HepG2 (cell line): ENCODE results near the gene RAB3IP. TPM values are rescaled to one million over a fixed set of nuclear protein-coding genes. Genes with fewer than 3 reads are reported as not detected.

Experiments used
- ATAC-seq: fragments of 200-7000 bp; cut with Tn5 transposase; 3 replicates; pipeline ENCODE4 v1.9.1; 2020; ENCODE audit warnings: mild to moderate bottlenecking, moderate library complexity
- Bru-seq: library from RNA; stranded (reverse); fragments of 400-500 nt; gene quantifications from one replicate; lab custom pipeline; 2021; lab: Mats Ljungman, UMichigan
- BruChase-seq, 2 experiments: library from RNA; stranded (reverse); fragments of 400-500 nt; gene quantifications; one replicate each; lab custom pipeline; 2021; lab: Mats Ljungman, UMichigan
- BruUV-seq: library from RNA; stranded (reverse); fragments of 400-500 nt; replicated peaks from 2 replicates; lab custom pipeline; 2021; lab: Mats Ljungman, UMichigan
- CTCF ChIA-PET: fragments of 300-600 bp; formaldehyde crosslinking; extraction: SDS; loops from one replicate; lab custom pipeline; 2021; ENCODE audit warnings: low total read pairs, inconsistent platforms, low intra/inter-chr PET ratio; lab: Yijun Ruan, JAX
- POLR2A ChIA-PET: fragments of 350-600 bp; sonication (Branson Sonifier 250); formaldehyde crosslinking; loops from one replicate; lab custom pipeline; 2020; ENCODE audit warnings: antibody characterized with exemption, inconsistent platforms; lab: Yijun Ruan, JAX
- DNase-seq: peaks from one replicate; pipeline ENCODE4 v3.0.0-alpha.2; 2015; ENCODE audit warnings: low spot score
- FAIRE-seq: peaks from 3 replicates; lab custom pipeline; 2011; peaks lifted over from hg19 to GRCh38; lab: Jason Lieb, UNC
- H2AFZ ChIP-seq: one replicate; pipeline ENCODE4 v1.6.1; 2011; ENCODE audit warnings: low read length, inconsistent platforms
- H3K27ac ChIP-seq: fragments of 300-600 bp; 3 replicates; pipeline ENCODE4 v1.8.0; 2011; ENCODE audit warnings: mixed run types, mild to moderate bottlenecking, mixed read lengths, low read length, inconsistent platforms; ENCODE audit not compliant: insufficient read depth; ENCODE audit errors: extremely low read length
- H3K27me3 ChIP-seq, 2 experiments: fragments of 200-600 bp in 1 of 2; 2 replicates in 1 of 2; 3 replicates in 1 of 2; pipeline versions ENCODE4 v1.6.0 to v1.8.0; 2011; ENCODE audit warnings: low read length in 2 of 2, mild to moderate bottlenecking in 2 of 2, moderate library complexity in 2 of 2, inconsistent platforms in 1 of 2; ENCODE audit not compliant: insufficient read depth in 2 of 2, control insufficient read depth in 1 of 2
- H3K36me3 ChIP-seq, 2 experiments: fragments of 200-600 bp in 1 of 2; replicated peaks in 1 of 2; 2 replicates in 1 of 2; 3 replicates in 1 of 2; pipeline versions ENCODE4 v1.5.1 to v1.8.0; 2011; ENCODE audit warnings: low read length in 2 of 2, inconsistent platforms in 1 of 2; ENCODE audit not compliant: insufficient read depth in 2 of 2, control insufficient read depth in 1 of 2
- H3K4me1 ChIP-seq: 2 replicates; pipeline ENCODE4 v1.5.1; 2012; ENCODE audit warnings: low read length, inconsistent platforms; ENCODE audit not compliant: insufficient read depth
- H3K4me2 ChIP-seq: 2 replicates; pipeline ENCODE4 v1.6.0; 2011; ENCODE audit warnings: low read depth, low read length, inconsistent platforms
- H3K4me3 ChIP-seq, 3 experiments: fragments of 200-600 bp in 1 of 3; sonication (generic), shearing (Covaris generic) in 1 of 3; replicated peaks in 1 of 3; 2 replicates each; pipeline ENCODE4 v1.5.1; 2011 to 2016; ENCODE audit warnings: low read length in 3 of 3, inconsistent platforms in 2 of 3, low read depth in 2 of 3, mild to moderate bottlenecking in 2 of 3, control low read depth in 1 of 3, mixed read lengths in 1 of 3; ENCODE audit not compliant: insufficient read depth in 1 of 3
- H3K79me2 ChIP-seq: one replicate; pipeline ENCODE4 v1.6.1; 2011; ENCODE audit warnings: low read length, inconsistent platforms; ENCODE audit not compliant: insufficient read depth
- H3K9ac ChIP-seq: 2 replicates; pipeline ENCODE4 v1.6.0; 2011; ENCODE audit warnings: mild to moderate bottlenecking, low read depth, low read length, inconsistent platforms; ENCODE audit not compliant: insufficient read depth
- H3K9me3 ChIP-seq: 2 replicates; pipeline ENCODE4 v1.5.1; 2012; ENCODE audit warnings: mild to moderate bottlenecking, low read length
- H4K20me1 ChIP-seq: 2 replicates; pipeline ENCODE4 v1.6.0; 2011; ENCODE audit warnings: inconsistent platforms, mild to moderate bottlenecking, low read length, moderate library complexity; ENCODE audit not compliant: insufficient read depth
- FOSL2 ChIP-seq: sonication (generic); formaldehyde crosslinking; IDR thresholded peaks from 2 replicates; pipeline ENCODE4 v1.4.0; 2020; ENCODE audit warnings: missing genetic modification reagents
- HINFP ChIP-seq: sonication (generic); formaldehyde crosslinking; IDR thresholded peaks from 2 replicates; pipeline ENCODE4 v1.4.0; 2020; ENCODE audit warnings: low read depth, mild to moderate bottlenecking, missing genetic modification reagents
- HNF4G ChIP-seq, 2 experiments: sonication (generic) in 1 of 2; formaldehyde crosslinking in 1 of 2; IDR thresholded peaks; 2 replicates each; pipeline versions ENCODE4 v1.4.0 to v1.6.1; 2011 to 2020; ENCODE audit warnings: borderline replicate concordance in 2 of 2, low read depth in 2 of 2, mild to moderate bottlenecking in 2 of 2, low read length in 1 of 2, missing genetic modification reagents in 1 of 2, moderate library complexity in 1 of 2
- NR2F1 ChIP-seq, 2 experiments: fragments of 450-650 bp in 1 of 2; formaldehyde crosslinking in 1 of 2; IDR thresholded peaks; 2 replicates each; pipeline versions ENCODE4 v1.5.0 to v1.6.1; 2016 to 2020; ENCODE audit warnings: mild to moderate bottlenecking in 1 of 2, missing compliant biosample characterization in 1 of 2, missing genetic modification reagents in 1 of 2, moderate library complexity in 1 of 2
- POLR2A ChIP-seq, 2 experiments: IDR thresholded peaks; 2 replicates each; pipeline ENCODE4 v1.6.1; 2011; ENCODE audit warnings: low read depth in 2 of 2, low read length in 2 of 2, mild to moderate bottlenecking in 1 of 2, moderate library complexity in 1 of 2; ENCODE audit not compliant: insufficient read depth in 1 of 2
- U2AF1 ChIP-seq: fragments of 200-400 bp; formaldehyde crosslinking; optimal IDR thresholded peaks from 2 replicates; pipeline ENCODE3; 2017; ENCODE audit warnings: mild to moderate bottlenecking, low read depth, low read length
- ZNF282 ChIP-seq: fragments of 450-650 bp; IDR thresholded peaks from 2 replicates; pipeline ENCODE4 v1.6.1; 2018; ENCODE audit not compliant: partially characterized antibody
- ZNF333 ChIP-seq: sonication (generic); formaldehyde crosslinking; IDR thresholded peaks from 2 replicates; pipeline ENCODE4 v1.4.0; 2020; ENCODE audit warnings: mild to moderate bottlenecking, missing genetic modification reagents, borderline replicate concordance
- ZNF33B ChIP-seq: sonication (generic); formaldehyde crosslinking; IDR thresholded peaks from 2 replicates; pipeline ENCODE4 v1.5.1; 2020; ENCODE audit warnings: mild to moderate bottlenecking, missing genetic modification reagents
- ZNF382 ChIP-seq: sonication (generic); formaldehyde crosslinking; IDR thresholded peaks from 2 replicates; pipeline ENCODE4 v1.5.0; 2020; ENCODE audit warnings: missing genetic modification reagents, mild to moderate bottlenecking, borderline replicate concordance
- ZNF816 ChIP-seq: sonication (generic); formaldehyde crosslinking; IDR thresholded peaks from 2 replicates; pipeline ENCODE4 v1.8.0; 2022; ENCODE audit warnings: missing genetic modification reagents, mild to moderate bottlenecking, borderline replicate concordance
- WGBS: methylation state at CpG from one replicate; pipeline ENCODE4 v1.1.6; 2017; ENCODE audit warnings: low lambda C conversion rate; 5-methylcytosine and 5-hydroxymethylcytosine counted together
- in situ Hi-C: cut with HindIII; loops from 2 replicates; pipeline ENCODE4 v1.10.0; 2017; ENCODE audit warnings: low pct_unique_long_range_greater_than_20kb; ENCODE audit not compliant: extremely low pct_ligation_motif_present
- intact Hi-C: fragments of 100-400 bp; cut with micrococcal nuclease; formaldehyde crosslinking; loops from one replicate; pipeline ENCODE4 v1.10.0; 2022; ENCODE audit not compliant: unreplicated experiment
- long read RNA-seq, 2 experiments: library from RNA in 1 of 2; library from polyadenylated mRNA in 1 of 2; stranded (forward) in 1 of 2; unstranded in 1 of 2; transcript quantifications; one replicate each; pipeline ENCODE4 v2.0.0, GENCODE V29; 2019 to 2022
- polyA minus RNA-seq, 3 experiments: library from RNA; depleted of rRNA, polyadenylated mRNA; stranded (reverse); fragments of >200 nt; gene quantifications; 2 replicates each; pipeline ENCODE4 v1.2.3, GENCODE V29; 2011; ENCODE audit warnings: low replicate concordance in 1 of 3
- polyA plus RNA-seq, 8 experiments: library from polyadenylated mRNA; depleted of rRNA in 3 of 8; stranded (reverse) in 7 of 8; unstranded in 1 of 8; fragments of >200 nt; fragmentation: Illumina TruSeq in 4 of 8; extraction: Trizol in 4 of 8; gene quantifications; 2 replicates each; pipeline versions ENCODE4 v1.2.1 to v1.2.3, GENCODE V29; 2011 to 2016; ENCODE audit warnings: low read depth in 4 of 8, missing spikeins in 1 of 8, mixed read lengths in 1 of 8; ENCODE audit not compliant: insufficient read depth in 1 of 8
- total RNA-seq, 5 experiments: library from RNA; depleted of rRNA; stranded (reverse); fragments of >200 nt; fragmentation: Illumina TruSeq; extraction: Trizol; gene quantifications; 2 replicates each; pipeline ENCODE4 v1.2.3, GENCODE V29; 2016; ENCODE audit warnings: low read depth in 1 of 5
- TF ChIP-seq, protein P1 (sequence below): sonication (generic); formaldehyde crosslinking; IDR thresholded peaks from 2 replicates; pipeline ENCODE4 v1.4.0; 2020; ENCODE audit warnings: low read depth, mild to moderate bottlenecking, missing genetic modification reagents

Gene RAB3IP, protein sequence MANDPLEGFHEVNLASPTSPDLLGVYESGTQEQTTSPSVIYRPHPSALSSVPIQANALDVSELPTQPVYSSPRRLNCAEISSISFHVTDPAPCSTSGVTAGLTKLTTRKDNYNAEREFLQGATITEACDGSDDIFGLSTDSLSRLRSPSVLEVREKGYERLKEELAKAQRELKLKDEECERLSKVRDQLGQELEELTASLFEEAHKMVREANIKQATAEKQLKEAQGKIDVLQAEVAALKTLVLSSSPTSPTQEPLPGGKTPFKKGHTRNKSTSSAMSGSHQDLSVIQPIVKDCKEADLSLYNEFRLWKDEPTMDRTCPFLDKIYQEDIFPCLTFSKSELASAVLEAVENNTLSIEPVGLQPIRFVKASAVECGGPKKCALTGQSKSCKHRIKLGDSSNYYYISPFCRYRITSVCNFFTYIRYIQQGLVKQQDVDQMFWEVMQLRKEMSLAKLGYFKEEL
- total RNA-seq (2016; rRNA removed; fragmentation: Illumina TruSeq; extraction: Trizol) (41.1 and 51.1 TPM in 2 replicates), polyA plus RNA-seq (2011; rRNA removed) (24.9 and 33.6 TPM in 2 replicates), polyA minus RNA-seq (2011; rRNA and poly(A)+ RNA removed; ENCODE audit: low replicate concordance) (23.4 and 53.0 TPM in 2 replicates), Bru-seq, nascent RNA (percentile 76 among the genes with signal in this experiment), BruChase-seq, experiment 1, labeled RNA remaining after a 6-hour chase (percentile 74 among the genes with signal in this experiment), BruChase-seq, experiment 2, labeled RNA remaining after a 2-hour chase (percentile 77 among the genes with signal in this experiment)
- total RNA-seq (2016; cell fraction: cytosol; rRNA removed; fragmentation: Illumina TruSeq; extraction: Trizol; ENCODE audit: low read depth) = 67.4 and 73.6 TPM in 2 replicates
- total RNA-seq (2016; cell fraction: insoluble cytoplasmic fraction; rRNA removed; fragmentation: Illumina TruSeq; extraction: Trizol) = 39.3 and 52.8 TPM in 2 replicates
- 56.8 and 57.2 TPM in 2 replicates for total RNA-seq (2016; cell fraction: membrane; rRNA removed; fragmentation: Illumina TruSeq; extraction: Trizol)
- 43.3 and 51.3 TPM in 2 replicates for total RNA-seq (2016; cell fraction: nucleus; rRNA removed; fragmentation: Illumina TruSeq; extraction: Trizol)
- polyA plus RNA-seq (2011; cell fraction: cytosol; rRNA removed) = 8.7 and 11.4 TPM in 2 replicates
- polyA plus RNA-seq (2011; cell fraction: nucleus; rRNA removed) = 9.4 and 10.6 TPM in 2 replicates
- 16.7 and 17.5 TPM in 2 replicates for polyA plus RNA-seq (2012)
- 27.3 and 39.0 TPM in 2 replicates for polyA plus RNA-seq (2016; cell fraction: cytosol; fragmentation: Illumina TruSeq; extraction: Trizol; ENCODE audit: low read depth)
- 47.4 and 60.4 TPM in 2 replicates for polyA plus RNA-seq (2016; cell fraction: insoluble cytoplasmic fraction; fragmentation: Illumina TruSeq; extraction: Trizol; ENCODE audit: low read depth)
- polyA plus RNA-seq (2016; cell fraction: membrane; fragmentation: Illumina TruSeq; extraction: Trizol; ENCODE audit: low read depth) = 43.6 and 45.5 TPM in 2 replicates
- polyA plus RNA-seq (2016; cell fraction: nucleus; fragmentation: Illumina TruSeq; extraction: Trizol; ENCODE audit: insufficient read depth, low read depth) = 41.0 and 43.7 TPM in 2 replicates
- 7.6 and 15.3 TPM in 2 replicates for polyA minus RNA-seq (2011; cell fraction: cytosol; rRNA and poly(A)+ RNA removed)
- 36.6 and 52.2 TPM in 2 replicates for polyA minus RNA-seq (2011; cell fraction: nucleus; rRNA and poly(A)+ RNA removed)
- long read RNA-seq, experiment 1, transcript RAB3IP-201 (11 exons, 3,690 nt) = major isoform, 9 of 12 reads
- long read RNA-seq, experiment 1, partial matches to known transcripts = 1 of 12 reads
- long read RNA-seq, experiment 1, other reads (novel, unspliced or antisense) = 1 of 12 reads
- long read RNA-seq, experiment 2, full-length matches to known transcripts = 16 of 21 reads
- long read RNA-seq, experiment 2, partial matches to known transcripts = 1 of 21 reads
- long read RNA-seq, experiment 2, other reads (novel, unspliced or antisense) = 4 of 21 reads

- ATAC-seq = peak; percentile 89
- POLR2A ChIA-PET = interaction anchor here (1.6 kb wide), 1 partner anchor 8 kb away, joined by 4 read pairs; no protein-coding TSS in a partner anchor
- CTCF ChIA-PET = no interaction called here
- Histone ChIP-seq H3K9me3 (no peaks in the 10 kb centered on the region), H3K27me3 (peaks cover 0 to 6% of the 10 kb centered on the region in 2 experiments; a peak in 2 of 5 replicates), H3K27ac (peak within 1 kb of the TSS; percentile 89), H3K4me3 (peak within 1 kb of the TSS; percentile 74 to 86 (median 83)), H2AFZ (peak within 1 kb of the TSS; percentile 72), H3K4me1 (peaks cover 18% of the 10 kb centered on the region), H4K20me1 (no peaks in the 10 kb centered on the region), H3K9ac (peak within 1 kb of the TSS; percentile 75), H3K36me3 (no peaks in the 10 kb centered on the region), H3K4me2 (peak within 1 kb of the TSS; percentile 97), H3K79me2 (peaks cover 28% of the 10 kb centered on the region)
- no TSS peak for BruUV-seq
- peak; percentile 71 for DNase-seq
- in situ Hi-C loops = no loop called here
- intact Hi-C loops = no loop called here
- no peak for FAIRE-seq
- WGBS = 0% methylated on average over 10 of the region's 110 CpGs
- TF ChIP-seq ZNF382 (CRISPR knock-in tag) = no peak
- no peak for TF ChIP-seq HNF4G (IDR thresholded peaks at IDR 0.05; ENCODE audit: borderline replicate concordance, low read depth, low read length)
- TF ChIP-seq HNF4G (CRISPR knock-in tag; IDR thresholded peaks at IDR 0.05; ENCODE audit: borderline replicate concordance, low read depth) = 0 out of 2 replicates have a peak, but pooled peaks have one; percentile 21
- no peak; the same call in 1 of the 2 replicates for TF ChIP-seq HINFP
- TF ChIP-seq ZNF33B = 0 out of 2 replicates have a peak, but pooled peaks have one; percentile 71
- TF ChIP-seq NR2F1 (CRISPR knock-in tag; IDR thresholded peaks at IDR 0.05) = no peak
- no peak for TF ChIP-seq FOSL2 (CRISPR knock-in tag)
- TF ChIP-seq U2AF1 = no peak
- TF ChIP-seq, protein P1, sequence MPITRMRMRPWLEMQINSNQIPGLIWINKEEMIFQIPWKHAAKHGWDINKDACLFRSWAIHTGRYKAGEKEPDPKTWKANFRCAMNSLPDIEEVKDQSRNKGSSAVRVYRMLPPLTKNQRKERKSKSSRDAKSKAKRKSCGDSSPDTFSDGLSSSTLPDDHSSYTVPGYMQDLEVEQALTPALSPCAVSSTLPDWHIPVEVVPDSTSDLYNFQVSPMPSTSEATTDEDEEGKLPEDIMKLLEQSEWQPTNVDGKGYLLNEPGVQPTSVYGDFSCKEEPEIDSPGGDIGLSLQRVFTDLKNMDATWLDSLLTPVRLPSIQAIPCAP (CRISPR knock-in tag) = no peak
- TF ChIP-seq ZNF333 = no peak
- TF ChIP-seq ZNF816 (CRISPR knock-in tag) = no peak
- TF ChIP-seq POLR2A (IDR thresholded peaks at IDR 0.05; ENCODE audit: insufficient read depth in 1 of 2, low read depth in 2 of 2, low read length in 2 of 2) = peak in 1 of 2 experiments; percentile 77; a peak in 2 of 4 replicates
- no peak for TF ChIP-seq ZNF282
Measured at GRCh38 chr12:69738351-69739286, at the start of gene RAB3IP. Gene RAB3IP (plus strand): TSS chr12:69738860. CDS start chr12:69755409, 16,549 bp downstream.
